Measurements from ENCODE around the gene PLA2R1.

The PLA2R1 gene

GRCh38 chr2:159944874-159945273 is 117.5 kb downstream of the PLA2R1 start:
- no peak overlapping the region for H3K9ac ChIP-seq (ENCODE audit: low read depth, low read length)
- no peaks in the 10 kb centered on the region for H3K36me3 ChIP-seq (ENCODE audit: insufficient read depth, low read depth, low read length)
- H3K27ac ChIP-seq (ENCODE audit: low read length): no peak overlapping the region
- no peaks in the 10 kb centered on the region; the same call in 1 of the 2 replicates for H3K9me3 ChIP-seq (ENCODE audit: insufficient read depth, low read depth, low read length)
- peaks cover 8% of the 10 kb centered on the region; the same call in 1 of the 2 replicates for H3K4me1 ChIP-seq (ENCODE audit: insufficient read depth, low read length)
- no peaks in the 10 kb centered on the region for H3K27me3 ChIP-seq (ENCODE audit: insufficient read depth, low read length)
- no peak overlapping the region for H3K4me3 ChIP-seq (ENCODE audit: low read length)

- Histone ChIP-seq H3K9ac (ENCODE audit: low read depth, low read length) (no peak overlapping the region), H3K4me3 (ENCODE audit: low read length) (no peak overlapping the region), H3K36me3 (ENCODE audit: insufficient read depth, low read depth, low read length) (no peaks in the 10 kb centered on the region), H3K4me1 (ENCODE audit: insufficient read depth, low read length) (peaks cover 7% of the 10 kb centered on the region; the same call in 1 of the 2 replicates), H3K27ac (ENCODE audit: low read length) (no peak overlapping the region), H3K27me3 (ENCODE audit: insufficient read depth, low read length) (no peaks in the 10 kb centered on the region), H3K9me3 (ENCODE audit: insufficient read depth, low read depth, low read length) (no peaks in the 10 kb centered on the region; the same call in 1 of the 2 replicates)
These were observed 120.3 kb downstream of the PLA2R1 start for GRCh38 chr2:159942146-159942545.

- Histone ChIP-seq H3K27ac (ENCODE audit: low read length) (no peak overlapping the region), H3K4me3 (ENCODE audit: low read length) (no peak overlapping the region), H3K4me1 (ENCODE audit: insufficient read depth, low read length) (peaks cover 5% of the 10 kb centered on the region; the same call in 1 of the 2 replicates), H3K36me3 (ENCODE audit: insufficient read depth, low read depth, low read length) (no peaks in the 10 kb centered on the region), H3K9ac (ENCODE audit: low read depth, low read length) (no peak overlapping the region), H3K9me3 (ENCODE audit: insufficient read depth, low read depth, low read length) (no peaks in the 10 kb centered on the region; the same call in 1 of the 2 replicates), H3K27me3 (ENCODE audit: insufficient read depth, low read length) (no peaks in the 10 kb centered on the region)
These were observed 120.7 kb downstream of the PLA2R1 start for GRCh38 chr2:159941729-159942128.

- no peaks in the 10 kb centered on the region for H3K36me3 ChIP-seq (ENCODE audit: insufficient read depth, low read depth, low read length)
- no peak overlapping the region for H3K9ac ChIP-seq (ENCODE audit: low read depth, low read length)
- H3K27me3 ChIP-seq (ENCODE audit: insufficient read depth, low read length): no peaks in the 10 kb centered on the region
- H3K9me3 ChIP-seq (ENCODE audit: insufficient read depth, low read depth, low read length): no peaks in the 10 kb centered on the region; the same call in 1 of the 2 replicates
- H3K27ac ChIP-seq (ENCODE audit: low read length): no peak overlapping the region
- H3K4me1 ChIP-seq (ENCODE audit: insufficient read depth, low read length): no peaks in the 10 kb centered on the region
- H3K4me3 ChIP-seq (ENCODE audit: low read length): no peak overlapping the region
These were observed 122.5 kb downstream of the PLA2R1 start for GRCh38 chr2:159939946-159940345.

- no peak overlapping the region for H3K4me3 ChIP-seq (ENCODE audit: low read length)
- H3K27ac ChIP-seq (ENCODE audit: low read length): no peak overlapping the region
- no peaks in the 10 kb centered on the region for H3K36me3 ChIP-seq (ENCODE audit: insufficient read depth, low read depth, low read length)
- H3K9me3 ChIP-seq (ENCODE audit: insufficient read depth, low read depth, low read length): no peaks in the 10 kb centered on the region
- no peaks in the 10 kb centered on the region for H3K4me1 ChIP-seq (ENCODE audit: insufficient read depth, low read length)
- H3K9ac ChIP-seq (ENCODE audit: low read depth, low read length): no peak overlapping the region
- H3K27me3 ChIP-seq (ENCODE audit: insufficient read depth, low read length): no peaks in the 10 kb centered on the region
These were observed 124.0 kb downstream of the PLA2R1 start for GRCh38 chr2:159938395-159938794.

DNA sequence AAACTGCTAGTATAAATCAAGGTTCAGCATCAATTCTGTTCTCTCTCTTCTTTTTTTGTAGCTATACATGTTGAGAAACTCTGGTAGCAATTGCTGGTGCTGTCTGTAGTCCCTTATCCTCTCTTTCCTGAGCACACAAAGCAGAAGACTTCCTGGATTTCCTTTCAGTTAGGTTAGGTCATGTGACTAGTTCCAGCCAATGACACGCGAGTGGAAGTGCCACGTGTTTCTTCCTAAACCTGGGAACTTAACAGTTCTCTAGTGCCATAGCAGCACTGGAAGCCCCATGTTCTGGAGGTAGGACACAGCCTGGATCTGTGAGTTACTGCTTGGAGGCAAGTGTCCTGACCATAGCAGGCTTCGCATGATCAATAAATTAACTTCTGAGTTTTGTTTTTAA is 125.9 kb downstream of the PLA2R1 start:
- H3K27me3 ChIP-seq (ENCODE audit: insufficient read depth, low read length): no peaks in the 10 kb centered on the region
- H3K9ac ChIP-seq (ENCODE audit: low read depth, low read length): no peak overlapping the region
- H3K9me3 ChIP-seq (ENCODE audit: insufficient read depth, low read depth, low read length): no peaks in the 10 kb centered on the region
- H3K36me3 ChIP-seq (ENCODE audit: insufficient read depth, low read depth, low read length): no peaks in the 10 kb centered on the region
- H3K27ac ChIP-seq (ENCODE audit: low read length): no peak overlapping the region
- no peak overlapping the region for H3K4me3 ChIP-seq (ENCODE audit: low read length)
- no peaks in the 10 kb centered on the region for H3K4me1 ChIP-seq (ENCODE audit: insufficient read depth, low read length)

GRCh38 chr2:159933727-159934049 is 128.7 kb downstream of the PLA2R1 start:
- Histone ChIP-seq H3K27ac (ENCODE audit: low read length) (no peak overlapping the region), H3K36me3 (ENCODE audit: insufficient read depth, low read depth, low read length) (no peaks in the 10 kb centered on the region), H3K27me3 (ENCODE audit: insufficient read depth, low read length) (no peaks in the 10 kb centered on the region), H3K9me3 (ENCODE audit: insufficient read depth, low read depth, low read length) (no peaks in the 10 kb centered on the region), H3K4me3 (ENCODE audit: low read length) (no peak overlapping the region), H3K9ac (ENCODE audit: low read depth, low read length) (no peak overlapping the region), H3K4me1 (ENCODE audit: insufficient read depth, low read length) (no peaks in the 10 kb centered on the region)

GRCh38 chr2:159933040-159933726 is 129.2 kb downstream of the PLA2R1 start:
- Histone ChIP-seq H3K9me3 (ENCODE audit: insufficient read depth, low read depth, low read length) (no peaks in the 10 kb centered on the region), H3K36me3 (ENCODE audit: insufficient read depth, low read depth, low read length) (no peaks in the 10 kb centered on the region), H3K9ac (ENCODE audit: low read depth, low read length) (no peak overlapping the region), H3K27me3 (ENCODE audit: insufficient read depth, low read length) (no peaks in the 10 kb centered on the region), H3K4me1 (ENCODE audit: insufficient read depth, low read length) (no peaks in the 10 kb centered on the region), H3K27ac (ENCODE audit: low read length) (no peak overlapping the region), H3K4me3 (ENCODE audit: low read length) (no peak overlapping the region)

GRCh38 chr2:159926695-159927094 is 135.7 kb downstream of the PLA2R1 start:
- Histone ChIP-seq H3K36me3 (ENCODE audit: insufficient read depth, low read depth, low read length) (no peaks in the 10 kb centered on the region), H3K27ac (ENCODE audit: low read length) (no peak overlapping the region), H3K9me3 (ENCODE audit: insufficient read depth, low read depth, low read length) (no peaks in the 10 kb centered on the region), H3K4me3 (ENCODE audit: low read length) (no peak overlapping the region), H3K9ac (ENCODE audit: low read depth, low read length) (no peak overlapping the region), H3K27me3 (ENCODE audit: insufficient read depth, low read length) (no peaks in the 10 kb centered on the region), H3K4me1 (ENCODE audit: insufficient read depth, low read length) (no peaks in the 10 kb centered on the region)

DNA sequence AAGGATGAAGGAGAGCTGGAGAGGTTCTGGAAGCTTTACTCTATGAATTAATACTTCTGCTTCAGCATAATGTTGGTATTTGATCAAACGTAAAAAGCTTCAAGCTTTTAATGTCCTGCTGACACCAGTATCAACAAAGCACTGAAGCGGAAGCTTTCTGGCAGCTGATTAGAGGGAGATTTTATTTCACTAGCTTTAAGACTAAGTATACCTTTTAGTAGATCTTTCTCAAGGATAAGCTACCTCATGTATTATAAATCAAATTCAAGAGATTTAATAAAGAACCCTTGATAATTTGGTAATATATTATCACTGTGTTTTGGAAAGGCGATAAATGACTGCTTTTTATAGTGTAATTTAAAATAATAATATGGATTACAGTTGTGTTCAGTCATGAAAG is 136.4 kb downstream of the PLA2R1 start:
- H3K4me1 ChIP-seq (ENCODE audit: insufficient read depth, low read length): no peaks in the 10 kb centered on the region
- no peaks in the 10 kb centered on the region for H3K9me3 ChIP-seq (ENCODE audit: insufficient read depth, low read depth, low read length)

DNA sequence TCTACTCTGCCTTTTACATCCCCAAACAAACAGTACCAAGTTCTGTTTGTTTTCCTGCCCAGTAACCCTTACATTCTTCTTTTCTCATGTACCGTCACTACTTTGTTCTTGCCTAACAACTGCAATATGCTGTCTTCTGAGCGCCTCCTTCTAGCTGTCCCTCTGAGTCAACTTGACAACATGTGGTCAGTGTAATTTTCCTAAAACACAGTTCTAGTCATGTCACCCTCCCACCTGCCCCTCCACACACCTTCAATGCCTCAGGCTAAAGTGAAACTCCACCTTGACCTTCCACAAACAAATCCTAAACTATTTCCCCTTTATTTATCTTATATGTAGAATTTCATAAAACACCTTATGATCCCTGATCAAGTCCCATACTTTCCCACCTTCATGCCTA is 139.9 kb downstream of the PLA2R1 start:
- H3K27ac ChIP-seq (ENCODE audit: low read length): no peak overlapping the region
- H3K36me3 ChIP-seq (ENCODE audit: insufficient read depth, low read depth, low read length): no peaks in the 10 kb centered on the region
- H3K9ac ChIP-seq (ENCODE audit: low read depth, low read length): no peak overlapping the region

More for the DNA sequence above, 136.4 kb downstream of the PLA2R1 start:
- Histone ChIP-seq H3K36me3 (ENCODE audit: insufficient read depth, low read depth, low read length) (no peaks in the 10 kb centered on the region), H3K4me3 (ENCODE audit: low read length) (no peak overlapping the region), H3K27ac (ENCODE audit: low read length) (no peak overlapping the region), H3K9ac (ENCODE audit: low read depth, low read length) (no peak overlapping the region), H3K27me3 (ENCODE audit: insufficient read depth, low read length) (peaks cover 7% of the 10 kb centered on the region)

DNA sequence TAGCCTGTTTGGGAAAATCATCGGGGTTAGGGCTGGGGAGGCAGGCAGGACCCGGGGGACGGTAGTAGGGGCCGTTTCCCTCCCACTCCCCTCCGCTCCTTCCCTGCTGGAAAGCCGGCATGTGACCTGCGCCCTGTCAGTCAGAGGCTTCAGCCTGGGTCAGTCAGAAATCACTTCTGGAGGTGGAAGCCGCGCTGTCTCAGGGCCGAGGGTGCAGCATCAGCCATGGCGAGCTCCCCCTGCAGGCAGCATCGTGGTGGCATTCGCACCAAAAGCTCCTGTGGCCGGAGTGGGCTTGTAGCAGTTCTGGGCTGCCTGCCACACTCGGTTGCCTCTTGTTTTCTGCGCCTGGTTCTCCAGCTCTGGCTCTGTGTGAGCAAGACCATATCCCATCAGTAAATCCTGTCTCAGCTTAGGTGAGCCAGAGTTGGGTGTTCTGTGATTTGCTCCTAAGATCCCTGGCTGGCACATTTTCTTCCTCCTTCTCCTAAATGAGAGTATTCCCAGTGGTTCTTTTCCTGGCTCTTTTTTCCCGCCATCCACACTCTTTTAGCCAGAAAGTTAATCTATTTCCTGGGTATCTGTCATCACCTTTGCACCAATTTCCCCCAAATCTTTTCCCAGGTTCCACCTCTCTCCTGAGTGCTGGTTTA is 140.5 kb downstream of the PLA2R1 start:
- peak overlapping the region; percentile 5; the same call in 1 of the 2 replicates for H3K9ac ChIP-seq (ENCODE audit: low read depth, low read length)
- peaks cover 22% of the 10 kb centered on the region for H3K27me3 ChIP-seq (ENCODE audit: insufficient read depth, low read length)
- H3K4me3 ChIP-seq (ENCODE audit: low read length): peak overlapping the region; percentile 24; the same call in 1 of the 2 replicates
- no peak overlapping the region for H3K27ac ChIP-seq (ENCODE audit: low read length)
- H3K4me1 ChIP-seq (ENCODE audit: insufficient read depth, low read length): no peaks in the 10 kb centered on the region
- H3K9me3 ChIP-seq (ENCODE audit: insufficient read depth, low read depth, low read length): no peaks in the 10 kb centered on the region
- H3K36me3 ChIP-seq (ENCODE audit: insufficient read depth, low read depth, low read length): no peaks in the 10 kb centered on the region

More for the DNA sequence above, 139.9 kb downstream of the PLA2R1 start:
- no peak overlapping the region for H3K4me3 ChIP-seq (ENCODE audit: low read length)
- H3K4me1 ChIP-seq (ENCODE audit: insufficient read depth, low read length): no peaks in the 10 kb centered on the region
- peaks cover 22% of the 10 kb centered on the region for H3K27me3 ChIP-seq (ENCODE audit: insufficient read depth, low read length)
- H3K9me3 ChIP-seq (ENCODE audit: insufficient read depth, low read depth, low read length): no peaks in the 10 kb centered on the region
